CD4-positive, alpha-beta T cell treated with Interleukin-17A for 4 hours (primary cell): ENCODE measurements around the gene OR8B4.
A peak's percentile ranks its signal among the peaks of the same experiment; 100 is the strongest.
"Not testable (repeated sequence)": the region's sequence is repeated elsewhere in the genome, so short reads cannot be mapped to it uniquely, and the experiment has no call there.

Experiments
- DNase-seq: peaks from one replicate; pipeline ENCODE4 v3.0.0-alpha.2; 2020; ENCODE audit warnings: mixed read lengths

Gene OR8B4

DNA sequence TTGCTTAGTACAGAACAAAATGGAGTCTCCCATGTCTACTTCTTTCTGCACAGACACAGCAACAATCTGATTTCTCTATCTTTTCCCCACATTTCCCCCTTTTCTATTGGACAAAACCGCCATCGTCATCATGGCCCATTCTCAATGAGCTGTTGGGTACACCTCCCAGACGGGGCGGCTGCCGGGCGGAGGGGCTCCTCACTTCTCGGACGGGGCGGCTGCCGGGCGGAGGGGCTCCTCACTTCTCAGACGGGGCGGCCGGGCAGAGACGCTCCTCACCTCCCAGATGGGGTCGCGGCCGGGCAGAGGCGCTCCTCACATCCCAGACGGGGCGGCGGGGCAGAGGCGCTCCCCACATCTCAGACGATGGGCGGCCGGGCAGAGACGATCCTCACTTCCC lies 21.5 kb downstream of the OR8B4 start:
- not testable (repeated sequence) for DNase-seq

DNA sequence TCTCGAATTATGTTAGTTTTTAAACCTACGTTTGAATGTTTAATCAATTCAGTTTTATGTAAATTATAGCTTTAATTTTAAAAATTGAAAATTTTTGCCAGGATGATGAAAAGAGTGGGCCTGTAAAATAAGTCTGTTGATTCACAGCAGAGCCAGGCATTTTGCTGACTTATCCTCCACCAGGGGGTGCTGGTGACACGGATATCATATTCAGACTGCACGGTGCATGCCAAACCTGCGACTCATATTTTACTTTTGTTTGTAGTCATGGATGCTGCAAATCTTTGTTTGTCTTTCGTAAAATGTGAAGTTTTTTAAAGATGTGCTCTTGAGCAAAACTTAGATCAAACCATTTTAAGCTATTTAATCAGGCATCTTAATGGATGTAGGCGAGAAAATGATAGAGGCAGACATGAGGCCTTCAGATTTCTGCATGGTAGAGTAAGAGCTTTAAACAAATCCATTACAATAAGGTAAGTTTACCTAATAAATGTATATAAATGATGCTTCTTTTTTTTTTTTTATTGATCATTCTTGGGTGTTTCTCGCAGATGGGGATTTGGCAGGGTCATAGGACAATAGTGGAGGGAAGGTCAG lies 22.2 kb downstream of the OR8B4 start:
- peak; percentile 30 for DNase-seq

DNA sequence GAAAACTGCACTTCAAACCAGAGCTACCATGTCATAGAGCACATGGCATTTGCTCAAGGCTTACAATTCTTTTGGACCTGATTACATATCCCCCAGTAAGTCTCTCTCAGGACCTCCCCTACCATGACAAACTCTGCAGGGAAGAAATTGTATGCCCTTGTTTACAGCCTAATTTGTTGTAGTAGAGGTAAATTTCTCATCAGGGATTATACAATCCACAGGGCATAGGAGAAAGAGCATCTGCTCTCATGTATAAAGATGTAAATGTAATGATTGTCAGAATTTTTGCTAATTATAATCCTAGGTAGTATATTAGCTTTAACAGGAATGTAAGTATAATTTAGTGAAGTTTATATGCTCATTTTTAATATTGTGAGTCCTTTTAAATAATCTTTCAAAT lies 25.7 kb downstream of the OR8B4 start, which contains the start of gene OR8B3:
TSS of gene OR8B3 (minus strand) at position 101 of the 400 bp plus-strand sequence. CDS start 1,673 bp downstream, outside the sequence.
- DNase-seq = no peak

DNA sequence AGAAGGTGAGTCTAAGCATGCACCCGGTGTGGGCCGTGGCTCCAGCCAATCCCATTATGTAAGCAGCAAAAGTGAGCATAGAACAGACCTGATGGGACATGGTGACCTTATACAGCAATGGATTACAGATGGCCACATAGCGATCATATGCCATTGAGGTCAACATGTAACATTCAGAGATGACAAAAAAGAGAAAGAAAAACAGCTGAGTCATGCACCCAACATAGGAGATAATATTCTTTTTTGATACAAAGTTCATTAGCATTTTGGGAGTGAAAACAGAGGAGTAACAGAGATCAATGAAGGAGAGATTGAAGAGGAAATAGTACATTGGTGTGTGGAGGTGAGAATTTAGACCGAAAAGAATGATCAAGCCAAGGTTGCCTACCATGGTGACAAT lies 27.8 kb downstream of the OR8B4 start:
- DNase-seq = not testable (repeated sequence)

DNA sequence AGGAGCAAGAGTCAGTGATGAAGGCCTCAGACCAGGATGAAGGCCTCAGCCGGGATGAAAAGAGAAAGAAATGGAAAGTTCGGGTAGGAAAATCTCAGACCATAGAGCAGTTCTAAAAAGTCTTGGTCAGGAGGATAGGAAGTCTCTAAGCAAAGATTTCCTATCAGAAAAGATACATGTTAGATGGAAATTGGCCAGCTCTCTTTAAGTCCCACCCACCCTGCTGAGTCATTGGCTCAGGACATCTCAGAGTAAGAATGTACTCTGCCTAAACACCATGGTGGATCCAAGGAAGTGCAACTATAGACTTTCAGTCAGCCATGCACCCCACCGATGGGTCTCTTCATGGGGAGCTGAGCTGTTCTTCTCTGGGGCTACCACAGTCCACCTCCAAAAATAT lies 30.3 kb downstream of the OR8B4 start:
- DNase-seq = no peak

DNA sequence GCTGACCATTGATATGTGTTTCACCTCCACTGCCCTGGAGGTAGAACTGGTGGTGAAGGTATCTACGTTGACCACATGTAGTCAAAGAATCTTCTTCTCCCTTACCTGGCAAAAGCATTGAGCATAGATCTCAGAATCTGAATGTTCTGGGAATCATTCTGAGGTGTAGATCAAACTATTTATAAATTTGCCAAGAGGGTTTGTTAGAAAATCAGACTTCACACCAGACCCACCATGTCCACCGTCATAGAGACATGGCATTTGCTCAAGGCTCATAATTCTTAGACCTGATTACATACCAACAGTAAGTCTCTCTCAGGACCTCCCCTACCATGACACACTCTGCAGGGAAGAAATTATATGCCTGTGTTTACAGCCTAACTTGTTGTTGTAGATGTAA lies 40.3 kb downstream of the OR8B4 start, which contains the start of gene OR8B2:
TSS of gene OR8B2 (minus strand) at position 101 of the 400 bp plus-strand sequence. CDS start 1,156 bp downstream, outside the sequence.
- no peak for DNase-seq

DNA sequence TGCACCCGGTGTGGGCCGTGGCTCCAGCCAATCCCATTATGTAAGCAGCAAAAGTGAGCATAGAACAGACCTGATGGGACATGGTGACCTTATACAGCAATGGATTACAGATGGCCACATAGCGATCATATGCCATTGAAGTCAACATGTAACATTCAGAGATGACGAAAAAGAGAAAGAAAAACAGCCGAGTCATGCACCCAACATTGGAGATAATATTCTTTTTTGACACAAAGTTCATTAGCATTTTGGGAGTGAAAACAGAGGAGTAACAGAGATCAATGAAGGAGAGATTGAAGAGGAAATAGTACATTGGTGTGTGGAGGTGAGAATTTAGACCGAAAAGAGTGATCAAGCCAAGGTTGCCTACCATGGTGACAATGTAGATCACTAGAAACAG lies 41.8 kb downstream of the OR8B4 start:
- DNase-seq = not testable (repeated sequence)

DNA sequence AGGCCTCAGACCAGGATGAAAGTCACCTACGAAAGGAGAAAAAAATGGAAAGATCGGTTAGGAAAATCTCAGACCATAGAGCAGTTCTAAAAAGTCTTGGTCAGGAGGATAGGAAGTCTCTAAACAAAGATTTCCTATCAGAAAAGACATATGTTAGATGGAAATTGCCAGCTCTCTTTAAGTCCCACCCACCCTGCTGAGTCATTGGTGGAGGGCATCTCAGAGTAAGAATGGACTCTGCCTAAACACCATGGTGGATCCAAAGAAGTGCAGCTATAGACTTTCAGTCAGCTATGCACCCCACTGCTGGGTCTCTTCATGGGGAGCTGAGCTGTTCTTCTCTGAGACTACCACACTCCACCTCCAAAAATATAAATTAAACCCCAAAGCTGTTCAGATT lies 44.1 kb downstream of the OR8B4 start:
- no peak for DNase-seq

DNA sequence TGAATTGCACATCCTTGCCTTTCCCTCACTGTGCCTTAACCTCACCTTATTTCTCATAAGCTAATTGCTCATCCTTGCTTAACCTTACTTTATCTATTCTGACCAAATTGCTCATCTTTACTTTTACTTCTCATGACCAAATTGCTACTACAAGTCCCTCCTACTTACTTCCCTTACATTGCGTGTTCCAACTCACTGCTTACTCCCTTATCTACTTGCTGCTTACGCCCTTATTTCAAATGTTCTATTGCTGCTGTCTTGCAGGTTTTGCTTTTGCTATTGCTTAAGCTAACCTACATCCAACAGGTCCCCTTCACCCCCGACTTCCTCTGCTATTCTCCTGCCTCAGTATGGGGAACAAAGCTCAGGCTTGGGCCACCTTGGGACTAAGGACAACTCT lies 48.4 kb downstream of the OR8B4 start:
- no peak for DNase-seq
